Measurements from ENCODE around the gene PCSK2. TPM values are rescaled to one million over a fixed set of nuclear protein-coding genes. Genes with fewer than 3 reads are reported as not detected.

PCSK2 gene
- total RNA-seq, 2 experiments from 2014 or later = not detected

DNA sequence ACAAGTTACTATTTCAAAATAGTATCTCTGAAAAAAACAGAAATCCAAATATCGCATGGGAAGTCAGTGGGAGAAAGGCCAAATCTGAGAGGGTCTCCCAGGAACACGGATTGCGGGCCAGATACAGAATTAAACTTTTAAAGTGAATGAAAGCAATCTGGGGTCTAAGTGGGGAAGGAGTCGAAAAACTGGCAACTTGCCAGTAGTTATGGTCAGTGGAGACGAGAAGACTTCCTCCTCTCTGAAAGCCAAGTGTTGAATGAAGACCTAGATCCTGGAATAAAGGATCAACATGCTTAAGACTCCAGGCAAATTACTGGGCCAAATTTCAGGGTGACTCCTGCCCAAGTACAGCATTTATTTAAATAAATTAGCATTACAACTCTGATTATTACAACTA is 180.7 kb downstream of the PCSK2 start:
- Histone ChIP-seq H3K9me2 (ENCODE audit: insufficient read depth, low read length) (no peaks in the 10 kb centered on the region), H3K4me3 (ENCODE audit: low read depth, low read length, poor library complexity, severe bottlenecking) (no peak overlapping the region), H3K27ac (ENCODE audit: low read depth, low read length, poor library complexity, severe bottlenecking) (no peak overlapping the region), H3K36me3 (ENCODE audit: insufficient read depth, low read length) (no peaks in the 10 kb centered on the region), H3K79me2 (ENCODE audit: insufficient read depth, low read depth, low read length) (no peaks in the 10 kb centered on the region), H3K9me3 (ENCODE audit: low read length) (no peaks in the 10 kb centered on the region), H2AFZ (ENCODE audit: low read length) (no peak overlapping the region), H4K20me1 (ENCODE audit: insufficient read depth, low read length) (no peaks in the 10 kb centered on the region), H3K4me2 (ENCODE audit: low read length) (no peak overlapping the region), H3K4me1 (ENCODE audit: insufficient read depth, low read length, poor library complexity, severe bottlenecking) (no peaks in the 10 kb centered on the region)
- no peak for TF ChIP-seq EZH2phosphoT487 (IDR thresholded peaks at IDR 0.05; ENCODE audit: borderline replicate concordance, low read depth, low read length)
- TF ChIP-seq, protein P1, sequence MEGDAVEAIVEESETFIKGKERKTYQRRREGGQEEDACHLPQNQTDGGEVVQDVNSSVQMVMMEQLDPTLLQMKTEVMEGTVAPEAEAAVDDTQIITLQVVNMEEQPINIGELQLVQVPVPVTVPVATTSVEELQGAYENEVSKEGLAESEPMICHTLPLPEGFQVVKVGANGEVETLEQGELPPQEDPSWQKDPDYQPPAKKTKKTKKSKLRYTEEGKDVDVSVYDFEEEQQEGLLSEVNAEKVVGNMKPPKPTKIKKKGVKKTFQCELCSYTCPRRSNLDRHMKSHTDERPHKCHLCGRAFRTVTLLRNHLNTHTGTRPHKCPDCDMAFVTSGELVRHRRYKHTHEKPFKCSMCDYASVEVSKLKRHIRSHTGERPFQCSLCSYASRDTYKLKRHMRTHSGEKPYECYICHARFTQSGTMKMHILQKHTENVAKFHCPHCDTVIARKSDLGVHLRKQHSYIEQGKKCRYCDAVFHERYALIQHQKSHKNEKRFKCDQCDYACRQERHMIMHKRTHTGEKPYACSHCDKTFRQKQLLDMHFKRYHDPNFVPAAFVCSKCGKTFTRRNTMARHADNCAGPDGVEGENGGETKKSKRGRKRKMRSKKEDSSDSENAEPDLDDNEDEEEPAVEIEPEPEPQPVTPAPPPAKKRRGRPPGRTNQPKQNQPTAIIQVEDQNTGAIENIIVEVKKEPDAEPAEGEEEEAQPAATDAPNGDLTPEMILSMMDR (conservative IDR thresholded peaks at IDR 0.05; ENCODE audit: low read length) = no peak
- ChIA-PET CTCF (ENCODE audit: unreplicated experiment) (no interaction called here), POLR2A (no interaction called here)
- BruUV-seq (replicated peaks) = no TSS peak
- intact Hi-C loops (cut with micrococcal nuclease; ENCODE audit: unreplicated experiment) = no loop called here
- no peak for DNase-seq (ENCODE audit: low spot score)

DNA sequence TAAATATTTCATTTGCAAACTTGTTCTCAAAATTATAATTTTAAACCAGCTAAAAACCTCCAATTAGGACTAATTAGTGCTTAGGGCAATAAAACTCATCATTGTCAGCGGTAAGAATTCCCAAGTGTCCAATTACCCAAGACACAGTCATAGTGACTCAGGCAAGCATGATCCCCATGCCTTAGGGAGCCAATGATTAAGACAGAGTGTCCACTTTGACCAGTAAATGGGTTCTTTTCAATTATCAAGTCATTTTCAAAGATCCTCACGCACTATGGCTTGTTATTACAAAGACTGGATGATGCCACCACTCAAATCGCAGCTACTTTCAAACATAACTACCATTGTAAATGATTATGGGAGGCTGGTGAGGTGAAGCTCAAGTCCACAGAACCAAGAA is 190.4 kb downstream of the PCSK2 start:
- H4K20me1 ChIP-seq (ENCODE audit: insufficient read depth, low read length) = no peaks in the 10 kb centered on the region
- ChIA-PET POLR2A (no interaction called here), CTCF (ENCODE audit: unreplicated experiment) (no interaction called here)
- TF ChIP-seq, protein P1 (conservative IDR thresholded peaks at IDR 0.05; ENCODE audit: low read length) = no peak
- TF ChIP-seq EZH2phosphoT487 (IDR thresholded peaks at IDR 0.05; ENCODE audit: borderline replicate concordance, low read depth, low read length) = no peak
- H3K4me3 ChIP-seq (ENCODE audit: low read depth, low read length, poor library complexity, severe bottlenecking) = no peak overlapping the region
- no peak overlapping the region for H3K4me2 ChIP-seq (ENCODE audit: low read length)
- H3K27ac ChIP-seq (ENCODE audit: low read depth, low read length, poor library complexity, severe bottlenecking) = no peak overlapping the region
- no peaks in the 10 kb centered on the region for H3K9me2 ChIP-seq (ENCODE audit: insufficient read depth, low read length)
- DNase-seq (ENCODE audit: low spot score) = no peak
- H3K4me1 ChIP-seq (ENCODE audit: insufficient read depth, low read length, poor library complexity, severe bottlenecking) = no peaks in the 10 kb centered on the region
- no peaks in the 10 kb centered on the region for H3K9me3 ChIP-seq (ENCODE audit: low read length)
- H3K79me2 ChIP-seq (ENCODE audit: insufficient read depth, low read depth, low read length) = no peaks in the 10 kb centered on the region
- intact Hi-C loops (cut with micrococcal nuclease; ENCODE audit: unreplicated experiment) = no loop called here
- no peaks in the 10 kb centered on the region for H3K36me3 ChIP-seq (ENCODE audit: insufficient read depth, low read length)
- no TSS peak for BruUV-seq (replicated peaks)
- no peak overlapping the region for H2AFZ ChIP-seq (ENCODE audit: low read length)

DNA sequence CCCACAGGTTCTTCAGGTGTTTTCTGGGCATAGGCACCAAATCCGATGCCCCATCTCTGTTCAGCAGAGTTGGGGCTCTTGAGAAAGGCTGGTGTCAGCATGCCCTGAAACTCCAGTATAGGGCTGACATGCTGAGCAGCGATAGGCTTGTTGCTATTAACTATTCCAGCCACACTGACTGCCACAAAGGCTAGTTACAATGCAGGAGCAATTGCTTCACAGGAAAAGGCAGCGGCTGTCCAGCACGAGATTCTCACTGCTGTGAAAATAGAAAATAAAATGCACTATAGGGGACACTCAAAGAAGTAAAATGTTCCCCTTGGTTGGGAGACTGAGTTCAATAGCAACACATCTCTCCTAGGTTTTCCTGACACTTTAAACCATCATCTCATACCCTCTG is 191.9 kb downstream of the PCSK2 start:
- Histone ChIP-seq H3K79me2 (ENCODE audit: insufficient read depth, low read depth, low read length) (no peaks in the 10 kb centered on the region), H3K9me2 (ENCODE audit: insufficient read depth, low read length) (no peaks in the 10 kb centered on the region), H3K9me3 (ENCODE audit: low read length) (no peaks in the 10 kb centered on the region), H2AFZ (ENCODE audit: low read length) (no peak overlapping the region), H3K4me1 (ENCODE audit: insufficient read depth, low read length, poor library complexity, severe bottlenecking) (no peaks in the 10 kb centered on the region), H4K20me1 (ENCODE audit: insufficient read depth, low read length) (no peaks in the 10 kb centered on the region), H3K36me3 (ENCODE audit: insufficient read depth, low read length) (no peaks in the 10 kb centered on the region), H3K27ac (ENCODE audit: low read depth, low read length, poor library complexity, severe bottlenecking) (no peak overlapping the region), H3K4me2 (ENCODE audit: low read length) (no peak overlapping the region), H3K4me3 (ENCODE audit: low read depth, low read length, poor library complexity, severe bottlenecking) (no peak overlapping the region)
- POLR2A ChIA-PET = no interaction called here
- CTCF ChIA-PET (ENCODE audit: unreplicated experiment) = no interaction called here
- no peak for DNase-seq (ENCODE audit: low spot score)
- TF ChIP-seq EZH2phosphoT487 (IDR thresholded peaks at IDR 0.05; ENCODE audit: borderline replicate concordance, low read depth, low read length) = no peak
- TF ChIP-seq, protein P1 (conservative IDR thresholded peaks at IDR 0.05; ENCODE audit: low read length) = no peak
- no TSS peak for BruUV-seq (replicated peaks)
- intact Hi-C loops (cut with micrococcal nuclease; ENCODE audit: unreplicated experiment) = no loop called here
